Mesothelial cell of epicardium (in vitro differentiated cells): ENCODE measurements around the gene CHRNA7. TPM values are rescaled to one million over a fixed set of nuclear protein-coding genes. Genes with fewer than 3 reads are reported as not detected.

Source experiments
- DNase-seq, 2 experiments: peaks; one replicate each; pipeline ENCODE4 v3.0.0; 2021; ENCODE audit warnings: low spot score in 2 of 2; ENCODE audit not compliant: unreplicated experiment in 2 of 2
- H3K27ac Mint-ChIP-seq: 2 replicates; pipeline ENCODE4 v1.8.0; 2021; ENCODE audit warnings: mixed read lengths
- H3K27me3 Mint-ChIP-seq: 2 replicates; pipeline ENCODE4 v1.8.0; 2021; ENCODE audit warnings: low read depth, mixed read lengths
- H3K36me3 Mint-ChIP-seq: 2 replicates; pipeline ENCODE4 v1.8.0; 2021; ENCODE audit warnings: mixed read lengths
- H3K4me1 Mint-ChIP-seq: 2 replicates; pipeline ENCODE4 v1.8.0; 2021; ENCODE audit warnings: mixed read lengths
- H3K4me3 Mint-ChIP-seq: 2 replicates; pipeline ENCODE4 v1.8.0; 2021; ENCODE audit warnings: mild to moderate bottlenecking, moderate library complexity, mixed read lengths
- H3K9me3 Mint-ChIP-seq: 2 replicates; pipeline ENCODE4 v1.8.0; 2021; ENCODE audit warnings: mixed read lengths
- CTCF ChIP-seq: fragments of 200-600 bp; sonication (generic); IDR thresholded peaks from one replicate; pipeline ENCODE4 v1.5.0; 2021; ENCODE audit warnings: antibody characterized with exemption; ENCODE audit not compliant: unreplicated experiment
- total RNA-seq: library from RNA; stranded (reverse); gene quantifications from 3 replicates; pipeline ENCODE4 v1.2.1, GENCODE V29; 2021

CHRNA7 gene
- total RNA-seq, 1 donor from 2014 or later, result 3.0 TPM

GRCh38 chr15:32041294-32041693 is 11.0 kb downstream of the CHRNA7 start:
- no peak overlapping the region for H3K27ac Mint-ChIP-seq
- no peaks in the 10 kb centered on the region for H3K36me3 Mint-ChIP-seq

GRCh38 chr15:32042269-32042972 is 12.1 kb downstream of the CHRNA7 start:
- DNase-seq, result no peak
- H3K4me1 Mint-ChIP-seq, result peaks cover 13% of the 10 kb centered on the region
- peaks cover 18% of the 10 kb centered on the region for H3K27me3 Mint-ChIP-seq
- peak; percentile 37 for TF ChIP-seq CTCF
- H3K4me3 Mint-ChIP-seq, result no peak overlapping the region
- peak overlapping the region; percentile 84 for H3K27ac Mint-ChIP-seq
- no peaks in the 10 kb centered on the region for H3K9me3 Mint-ChIP-seq
- H3K36me3 Mint-ChIP-seq, result no peaks in the 10 kb centered on the region

More at GRCh38 chr15:32041294-32041693, 11.0 kb downstream of the CHRNA7 start:
- Mint-ChIP-seq H3K4me1 (peaks cover 13% of the 10 kb centered on the region), H3K27me3 (peaks cover 28% of the 10 kb centered on the region), H3K4me3 (no peak overlapping the region), H3K9me3 (no peaks in the 10 kb centered on the region)
- no peak for TF ChIP-seq CTCF
- DNase-seq, result no peak

- TF ChIP-seq CTCF, result no peak
- Mint-ChIP-seq H3K36me3 (peaks cover 3% of the 10 kb centered on the region), H3K9me3 (peaks cover 14% of the 10 kb centered on the region), H3K27me3 (no peaks in the 10 kb centered on the region), H3K4me1 (peaks cover 8% of the 10 kb centered on the region), H3K27ac (no peak overlapping the region), H3K4me3 (no peak overlapping the region)
- DNase-seq, result no peak
Observed at GRCh38 chr15:32053719-32054118, 23.4 kb downstream of the CHRNA7 start.

GRCh38 chr15:32057876-32058425 is 27.6 kb downstream of the CHRNA7 start:
- H3K27me3 Mint-ChIP-seq, result no peaks in the 10 kb centered on the region
- no peaks in the 10 kb centered on the region for H3K36me3 Mint-ChIP-seq
- no peak for TF ChIP-seq CTCF
- peaks cover 8% of the 10 kb centered on the region for H3K4me1 Mint-ChIP-seq
- DNase-seq, result no peak
- no peak overlapping the region for H3K4me3 Mint-ChIP-seq
- H3K27ac Mint-ChIP-seq, result no peak overlapping the region
- no peaks in the 10 kb centered on the region for H3K9me3 Mint-ChIP-seq

GRCh38 chr15:32060706-32061105 is 30.4 kb downstream of the CHRNA7 start:
- Mint-ChIP-seq H3K27ac (no peak overlapping the region), H3K4me1 (no peaks in the 10 kb centered on the region)

More at GRCh38 chr15:32060706-32061105, 30.4 kb downstream of the CHRNA7 start:
- no peaks in the 10 kb centered on the region for H3K27me3 Mint-ChIP-seq
- DNase-seq, result no peak
- H3K9me3 Mint-ChIP-seq, result peaks cover 18% of the 10 kb centered on the region
- H3K4me3 Mint-ChIP-seq, result no peak overlapping the region
- H3K36me3 Mint-ChIP-seq, result no peaks in the 10 kb centered on the region
- no peak for TF ChIP-seq CTCF
